ACC112 (cell line): ENCODE results near the gene ERVV-1.
A peak's percentile ranks its signal among the peaks of the same experiment; 100 is the strongest.

ENCODE experiments used
- H2AFZ ChIP-seq: fragments of 200-600 bp; sonication (generic); one replicate; pipeline ENCODE4 v1.6.0; 2017; ENCODE audit warnings: antibody characterized with exemption, low read length; ENCODE audit not compliant: unreplicated experiment
- H3K27ac ChIP-seq: fragments of 200-600 bp; sonication (generic); 2 replicates; pipeline ENCODE4 v1.5.1; 2014; ENCODE audit warnings: low read depth, mild to moderate bottlenecking, antibody characterized with exemption, low read length, moderate library complexity
- H3K27me3 ChIP-seq: fragments of 200-600 bp; sonication (generic); 2 replicates; pipeline ENCODE4 v1.6.1; 2014; ENCODE audit warnings: mild to moderate bottlenecking, antibody characterized with exemption, low read length, moderate library complexity, mixed read lengths; ENCODE audit not compliant: insufficient read depth
- H3K36me3 ChIP-seq: fragments of 200-600 bp; sonication (generic); 2 replicates; pipeline ENCODE4 v1.6.1; 2016; ENCODE audit warnings: mild to moderate bottlenecking, antibody characterized with exemption, low read length, moderate library complexity, mixed read lengths; ENCODE audit not compliant: insufficient read depth
- H3K4me1 ChIP-seq: fragments of 200-600 bp; sonication (generic); one replicate; pipeline ENCODE4 v1.6.1; 2016; ENCODE audit warnings: low read length, mixed read lengths; ENCODE audit not compliant: insufficient read depth, unreplicated experiment, control insufficient read depth
- H3K4me3 ChIP-seq: fragments of 200-600 bp; sonication (generic); 2 replicates; pipeline ENCODE4 v1.5.1; 2014; ENCODE audit warnings: mild to moderate bottlenecking, low read depth, low read length
- H3K79me2 ChIP-seq: fragments of 200-600 bp; sonication (generic); one replicate; pipeline ENCODE4 v1.6.0; 2016; ENCODE audit warnings: low read length; ENCODE audit not compliant: control insufficient read depth, unreplicated experiment, insufficient read depth

The ERVV-1 gene

GRCh38 chr19:53057904-53058580 lies 44.3 kb downstream of the ERVV-1 start:
- Histone ChIP-seq H3K4me3 (peak overlapping the region; percentile 76), H3K27ac (no peak overlapping the region), H3K4me1 (peaks cover 8% of the 10 kb centered on the region), H3K27me3 (no peaks in the 10 kb centered on the region), H3K36me3 (no peaks in the 10 kb centered on the region), H2AFZ (peak overlapping the region; percentile 68), H3K79me2 (no peaks in the 10 kb centered on the region)
